ENCODE measurements around the gene FCHSD2.
"Not testable (repeated sequence)": the region's sequence is repeated elsewhere in the genome, so short reads cannot be mapped to it uniquely, and the experiment has no call there.

FCHSD2 gene

GRCh38 chr11:72863916-72864315, 278.2 kb downstream of the FCHSD2 start:
- DNase-seq = peak in 2 of 4 experiments; percentile 10 to 26

DNA sequence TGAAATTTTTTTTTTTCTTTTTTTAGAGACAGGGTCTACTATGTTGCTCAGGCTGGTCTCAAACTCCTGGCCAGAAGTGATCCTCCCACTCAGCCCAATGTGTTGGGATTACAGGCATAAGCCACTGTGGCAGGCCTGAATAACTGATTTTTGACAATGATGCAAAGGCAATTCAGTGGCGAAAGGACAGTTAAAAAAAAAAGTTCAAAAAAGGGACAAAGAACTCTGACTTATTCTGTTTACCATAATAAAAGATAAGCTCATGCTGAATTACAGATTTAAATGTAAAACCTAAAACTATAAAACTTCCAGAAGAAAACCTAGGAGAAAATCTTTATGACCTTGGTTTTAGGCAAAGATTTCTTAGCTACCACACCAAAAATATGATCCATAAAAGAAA, 279.0 kb downstream of the FCHSD2 start:
- DNase-seq = no peak

DNA sequence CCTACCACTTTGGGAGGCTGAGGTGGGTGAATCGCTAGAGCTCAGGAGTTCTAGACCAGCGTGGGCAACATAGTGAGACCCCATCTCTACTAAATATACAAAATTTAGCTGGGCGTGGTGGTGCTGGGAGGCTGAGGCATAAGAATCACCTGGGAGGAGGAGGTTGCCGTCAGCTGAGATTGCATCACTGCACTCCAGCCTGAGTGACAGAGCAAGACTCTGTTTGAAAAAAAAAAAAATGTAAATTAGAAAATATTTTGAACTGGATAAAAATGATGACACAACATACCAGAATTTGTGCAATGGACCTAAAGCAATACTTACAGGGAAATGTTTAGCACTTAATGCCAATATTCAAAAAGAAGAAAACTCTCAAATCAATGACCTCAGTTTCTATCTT, 281.5 kb downstream of the FCHSD2 start:
- DNase-seq = no peak

GRCh38 chr11:72860010-72860409, 282.1 kb downstream of the FCHSD2 start:
- DNase-seq = no peak

GRCh38 chr11:72859126-72859525, 283.0 kb downstream of the FCHSD2 start:
- DNase-seq = peak in 1 of 4 experiments; percentile 40

- DNase-seq = not testable (repeated sequence)
Observed at GRCh38 chr11:72858267-72858666, 283.9 kb downstream of the FCHSD2 start.

GRCh38 chr11:72856551-72857345, 285.4 kb downstream of the FCHSD2 start:
- DNase-seq = peak; percentile 24 to 69 (median 57)

DNA sequence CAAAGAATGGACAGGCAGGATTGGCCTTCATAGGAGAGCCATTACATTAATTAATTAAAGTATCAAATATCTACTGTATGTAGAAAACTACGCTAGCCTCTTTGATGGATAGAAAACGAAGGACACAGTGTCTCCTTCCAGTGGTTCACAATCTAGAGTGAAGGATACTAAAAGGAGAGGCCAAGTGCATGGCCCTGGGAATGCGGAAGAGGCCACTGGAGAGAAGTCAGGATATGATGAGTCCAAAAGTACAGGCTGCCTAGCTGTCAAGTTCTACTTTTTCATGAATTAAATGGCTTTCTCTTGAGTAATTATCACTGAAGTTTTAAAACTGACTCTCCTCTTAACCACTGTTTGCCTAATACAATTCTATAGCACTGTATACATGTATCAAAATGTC, 286.1 kb downstream of the FCHSD2 start:
- no peak for DNase-seq

DNA sequence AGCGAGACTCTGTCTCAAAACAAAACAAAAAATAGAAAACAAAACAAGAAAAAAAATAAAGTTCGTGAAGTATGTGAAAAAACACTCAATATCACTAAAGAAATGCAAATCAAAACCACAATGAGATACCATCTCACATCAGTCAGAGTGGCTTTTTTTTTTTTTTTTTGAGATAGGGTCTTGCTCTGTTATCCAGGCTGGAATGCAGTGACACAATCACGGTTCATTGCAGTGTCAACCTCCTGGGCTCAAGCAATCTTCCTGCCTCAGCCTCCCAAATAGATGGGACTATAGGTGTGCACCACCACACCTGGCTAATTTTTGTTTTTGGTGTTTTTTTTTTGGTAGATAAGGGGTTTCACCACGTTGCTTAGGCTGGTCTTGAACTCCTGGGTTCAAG, 290.4 kb downstream of the FCHSD2 start:
- no peak for DNase-seq

GRCh38 chr11:72850832-72851231, 291.3 kb downstream of the FCHSD2 start:
- DNase-seq = no peak

- peak; percentile 44 to 59 (median 54) for DNase-seq
Observed at GRCh38 chr11:72848846-72849466, 293.2 kb downstream of the FCHSD2 start.

DNA sequence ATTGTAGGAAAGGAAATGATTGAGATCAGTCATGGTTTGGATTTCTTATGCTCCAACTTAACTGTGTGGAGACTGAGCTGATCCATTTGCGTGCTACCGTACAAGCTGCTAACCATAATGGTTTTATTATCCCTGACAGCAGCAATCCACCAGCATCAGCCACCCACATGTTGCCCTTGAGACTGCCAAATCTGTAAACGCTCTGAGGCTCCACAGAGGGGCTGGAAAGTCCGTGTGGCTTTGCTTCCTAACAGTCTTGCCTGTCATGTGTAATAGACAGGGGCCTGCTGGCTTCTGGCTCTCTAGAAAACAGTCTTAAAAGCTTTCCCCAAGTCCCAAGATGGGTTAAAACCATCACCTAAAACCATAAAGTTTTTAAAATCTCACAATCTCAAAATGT, 297.8 kb downstream of the FCHSD2 start:
- no peak for DNase-seq

GRCh38 chr11:72842653-72843330, 299.3 kb downstream of the FCHSD2 start:
- DNase-seq = no peak

DNA sequence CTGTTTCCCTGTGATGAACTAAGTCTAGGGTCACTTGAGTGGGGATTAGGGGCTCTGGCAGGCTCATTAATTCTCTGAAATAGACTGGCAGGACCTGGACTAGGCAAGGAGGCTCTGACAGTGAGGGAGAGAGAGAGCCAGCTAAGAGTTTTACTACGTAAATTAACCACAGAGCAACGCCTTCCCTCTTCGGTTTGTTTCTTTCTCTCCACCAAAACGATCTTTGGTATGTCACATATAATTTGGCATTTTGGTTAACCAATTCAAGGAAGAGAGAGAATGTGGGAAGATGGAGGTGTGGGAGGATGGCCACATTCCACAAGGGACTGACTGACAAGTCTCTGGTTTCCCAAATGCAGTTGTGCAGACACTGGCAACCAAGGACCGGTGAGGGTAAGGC, 300.0 kb downstream of the FCHSD2 start:
- no peak for DNase-seq

GRCh38 chr11:72841397-72841796, 300.7 kb downstream of the FCHSD2 start:
- no peak for DNase-seq

- no peak for DNase-seq
Observed at GRCh38 chr11:72840780-72841179, 301.3 kb downstream of the FCHSD2 start.

DNA sequence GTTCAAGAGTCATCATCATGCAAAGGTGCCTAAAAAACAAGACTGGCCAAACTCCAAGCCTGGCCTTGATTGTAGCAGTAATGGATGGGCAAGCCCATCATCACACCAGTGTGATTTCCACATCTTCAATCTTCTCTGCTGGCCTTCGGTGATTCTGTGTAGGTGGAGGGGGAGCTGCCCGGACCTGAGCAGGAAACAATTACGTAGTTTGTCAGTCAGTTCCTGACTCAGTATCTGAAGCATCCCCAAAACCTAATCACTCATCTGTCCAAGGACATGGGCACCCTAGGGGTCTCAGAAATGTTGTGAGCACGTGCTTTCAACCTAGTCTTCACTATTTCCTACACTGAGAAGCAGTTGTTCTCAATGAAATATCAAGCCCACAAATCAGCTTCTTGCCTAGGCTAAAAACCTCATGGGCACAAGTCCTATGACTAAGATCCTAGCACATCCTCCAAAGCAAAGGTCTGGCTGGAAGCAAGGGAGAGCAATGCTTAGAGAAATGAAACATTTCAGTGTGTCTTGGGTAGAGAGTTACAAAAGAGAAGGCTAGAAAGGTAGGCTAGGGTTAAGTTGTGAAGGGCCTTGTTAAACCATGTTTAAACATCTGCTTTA, 303.3 kb downstream of the FCHSD2 start:
- no peak for DNase-seq

- no peak for DNase-seq
Observed at GRCh38 chr11:72836111-72836510, 306.0 kb downstream of the FCHSD2 start.

GRCh38 chr11:72834905-72835304, 307.2 kb downstream of the FCHSD2 start:
- peak; percentile 70 to 86 (median 76) for DNase-seq

DNA sequence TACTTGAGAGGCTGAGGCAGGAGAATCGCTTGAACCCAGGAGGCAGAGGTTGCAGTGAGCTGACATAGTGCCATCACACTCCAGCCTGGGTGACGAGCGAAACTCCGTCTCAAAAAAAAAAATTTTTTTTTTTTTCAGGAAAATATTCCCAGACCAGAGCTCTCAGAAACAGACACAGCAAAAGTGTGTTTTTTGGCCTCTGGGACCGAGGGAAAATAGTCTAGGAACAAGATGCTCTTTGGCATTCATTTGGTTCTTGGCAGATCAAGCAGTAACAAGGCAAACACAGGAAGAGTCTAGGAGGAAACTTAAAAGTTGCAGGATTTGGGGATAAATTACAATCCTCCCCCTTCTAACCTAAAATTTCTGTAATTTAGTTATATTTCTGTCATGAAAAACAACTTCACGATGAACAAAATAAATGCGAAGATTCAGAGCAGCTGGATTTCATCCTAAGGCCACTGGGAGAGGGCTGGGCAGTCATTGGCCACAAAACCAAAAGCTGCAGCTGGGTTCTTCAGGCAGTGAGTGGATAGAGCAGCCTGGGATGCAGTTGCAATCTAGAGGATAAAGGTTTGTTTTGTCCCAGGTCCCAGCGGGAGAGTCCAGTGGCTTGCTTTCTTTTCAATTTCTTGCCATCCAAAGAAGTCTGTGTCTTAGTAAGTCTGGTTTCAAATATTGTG, 308.2 kb downstream of the FCHSD2 start:
- DNase-seq = no peak

DNA sequence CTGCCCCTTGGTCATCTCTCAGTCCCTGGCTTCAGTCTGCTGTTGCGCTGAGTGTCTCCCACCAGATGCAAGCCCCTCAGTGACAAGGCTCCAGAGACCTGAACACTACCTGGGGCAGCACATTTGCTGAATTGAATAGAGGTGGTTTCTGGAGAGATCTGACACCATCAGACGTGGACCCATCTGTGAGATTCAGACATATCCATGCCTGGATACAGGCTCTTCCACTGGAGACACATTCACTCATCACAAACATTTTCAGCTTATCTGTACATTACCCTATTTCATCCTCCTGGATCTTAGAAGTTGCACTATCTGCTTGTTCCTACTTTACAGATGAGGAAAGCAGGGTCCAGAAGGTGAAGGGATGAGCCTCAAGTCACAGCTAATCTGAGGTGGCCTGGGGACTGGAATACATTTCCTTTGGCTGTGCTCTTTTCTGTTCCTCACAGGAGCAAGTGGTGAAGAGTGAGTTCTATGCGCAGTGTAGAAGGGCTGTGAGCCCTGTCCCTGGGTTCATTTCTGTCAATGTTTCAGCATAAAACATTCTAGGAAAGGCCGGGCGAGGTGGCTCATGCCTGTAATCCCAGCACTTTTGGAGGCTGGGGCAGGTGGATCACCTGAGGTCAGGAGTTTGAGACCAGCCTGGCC, 308.9 kb downstream of the FCHSD2 start:
- DNase-seq = no peak

All from suppressor macrophage (primary cell).